GM19035 (cell line): ENCODE data around the gene MRPL53.

Source experiments
- ATAC-seq: cut with Tn5 transposase; IDR thresholded peaks from one replicate; pipeline ENCODE4 v1.9.1; 2021; ENCODE audit not compliant: unreplicated experiment

The MRPL53 gene

GRCh38 chr2:74429487-74430451 lies 42.7 kb downstream of the MRPL53 start:
- ATAC-seq, result no peak

- no peak for ATAC-seq
Observed at GRCh38 chr2:74428675-74429074, 43.8 kb downstream of the MRPL53 start.

DNA sequence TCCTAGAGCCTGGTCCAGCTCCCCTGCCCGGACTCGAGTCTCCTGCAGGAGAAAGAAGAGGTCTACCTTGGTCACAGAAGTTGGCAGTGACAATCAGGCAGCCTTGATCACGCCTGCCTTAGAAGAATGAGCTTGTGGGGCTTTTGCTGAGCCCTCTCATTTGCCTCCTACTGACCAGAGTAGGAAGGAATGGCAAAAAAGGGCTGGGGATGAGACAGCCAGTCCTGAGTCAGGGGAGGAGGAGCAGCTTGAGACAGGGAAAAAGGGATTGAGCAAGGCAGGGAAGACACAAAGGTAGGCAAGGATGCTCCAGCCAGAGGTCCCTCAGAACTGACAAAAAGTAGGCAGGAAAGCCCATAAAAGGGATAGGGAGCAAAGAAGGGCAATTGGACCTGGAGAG lies 44.9 kb downstream of the MRPL53 start:
- ATAC-seq, result no peak

DNA sequence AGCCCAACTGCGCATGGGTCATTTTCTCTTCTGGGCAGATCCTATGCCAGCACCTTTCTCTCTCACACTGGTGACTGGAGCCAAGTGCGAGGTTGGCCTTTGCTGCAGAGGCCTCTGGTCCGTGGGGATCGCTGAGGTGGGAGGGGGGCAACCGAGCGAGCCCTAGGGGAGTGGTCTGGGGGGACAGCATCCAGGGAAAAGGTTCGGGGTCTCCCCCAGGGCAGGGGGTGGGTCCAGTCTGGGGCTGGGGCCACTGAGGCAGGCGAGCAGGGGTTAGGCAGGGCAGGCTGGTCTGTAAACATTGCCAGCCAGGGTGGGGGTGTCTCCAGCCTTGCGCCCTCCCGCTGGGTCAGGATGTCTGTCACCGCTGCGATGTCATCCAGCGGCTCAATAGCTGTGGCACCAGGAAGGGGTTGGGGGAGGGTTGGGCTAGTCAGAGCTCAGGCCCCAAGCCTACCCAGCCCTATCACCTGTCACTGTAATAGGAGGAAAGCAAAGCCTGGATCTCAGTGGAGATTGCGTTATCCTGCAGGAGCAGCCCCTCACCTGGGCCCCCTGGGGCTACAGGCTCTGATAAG lies 46.2 kb downstream of the MRPL53 start:
- ATAC-seq, result no peak

DNA sequence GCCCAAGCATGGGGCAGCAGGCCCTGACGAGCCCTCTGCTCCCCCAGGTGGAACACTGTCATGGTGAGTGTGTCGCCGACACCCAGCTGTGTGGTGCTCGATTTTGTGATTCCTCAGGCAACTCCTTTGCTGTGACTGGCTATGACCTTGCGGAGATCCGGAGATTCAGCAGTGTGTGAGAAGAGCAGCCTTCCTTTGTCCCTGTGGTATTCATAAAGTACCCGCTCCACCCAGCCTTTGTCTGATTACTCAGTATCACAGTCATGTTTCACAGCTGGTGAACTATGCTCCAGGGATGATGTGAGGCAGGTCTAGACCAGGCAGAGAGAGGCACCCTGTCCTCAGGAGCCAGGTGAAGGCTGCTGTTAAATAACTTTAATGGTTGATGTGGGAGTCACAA lies 47.0 kb downstream of the MRPL53 start:
- ATAC-seq, result no peak

DNA sequence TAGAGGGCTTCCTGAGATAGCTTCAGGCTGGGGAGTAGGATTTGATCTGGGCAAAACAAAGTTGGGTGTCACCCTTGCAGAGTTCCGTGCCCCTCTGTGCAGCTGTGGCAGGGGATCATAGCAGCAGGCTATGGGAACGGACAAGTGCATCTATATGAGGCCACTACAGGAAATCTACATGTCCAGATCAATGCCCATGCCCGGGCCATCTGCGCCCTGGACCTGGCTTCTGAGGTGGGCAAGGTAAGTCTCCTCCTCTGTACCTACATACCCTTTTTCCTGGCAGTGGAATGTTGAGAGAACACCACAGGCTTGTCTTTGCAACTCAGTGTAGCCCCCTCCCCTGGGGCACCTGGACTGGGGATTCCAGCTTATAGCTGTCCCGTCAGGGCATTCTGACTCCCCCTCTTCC lies 47.5 kb downstream of the MRPL53 start:
- no peak for ATAC-seq

DNA sequence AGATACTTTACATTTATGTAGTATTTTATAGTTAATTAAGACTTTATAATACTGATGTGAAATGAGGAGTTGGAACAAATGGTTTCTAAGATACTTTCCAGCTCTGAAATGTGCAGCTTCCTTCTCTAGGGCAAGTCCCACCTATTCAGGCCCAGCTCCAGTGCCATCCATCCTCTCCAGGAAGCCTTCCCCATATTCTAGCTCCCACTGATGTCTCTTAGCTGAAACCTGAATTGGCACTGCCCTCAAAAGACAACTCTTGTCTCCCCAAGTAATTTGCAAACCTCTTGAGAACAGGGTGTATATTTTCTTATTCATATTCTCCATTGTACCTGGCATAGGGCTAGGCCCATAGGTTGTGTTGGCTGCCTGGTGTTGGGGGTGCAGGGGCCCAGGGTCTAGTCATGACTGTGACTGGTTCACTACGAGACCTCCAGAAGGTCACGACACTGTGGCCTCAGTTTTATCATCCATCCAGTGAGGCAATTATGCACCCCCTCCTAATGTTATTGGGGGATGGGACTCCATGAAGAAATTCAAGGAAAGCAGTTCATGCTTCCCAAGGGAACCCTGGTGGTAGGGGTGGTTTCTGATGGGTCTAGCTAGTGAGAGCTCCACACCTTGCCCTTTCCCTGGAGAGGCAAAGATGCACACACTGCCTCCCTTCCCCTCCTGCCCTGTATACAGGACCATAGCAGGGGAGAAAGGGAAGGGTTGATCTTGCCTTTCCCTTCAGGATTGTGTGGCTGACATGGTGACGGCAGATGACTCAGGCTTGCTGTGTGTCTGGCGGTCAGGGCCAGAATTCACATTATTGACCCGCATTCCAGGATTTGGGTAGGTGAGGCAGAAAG lies 48.1 kb downstream of the MRPL53 start:
- ATAC-seq, result no peak

GRCh38 chr2:74423231-74424095 lies 49.0 kb downstream of the MRPL53 start:
- ATAC-seq, result no peak
